Naive thymus-derived CD8-positive, alpha-beta T cell (primary cell): ENCODE data around the gene KCNS1. TPM values are rescaled to one million over a fixed set of nuclear protein-coding genes. Genes with fewer than 3 reads are reported as not detected.

Experiments
- ATAC-seq, 2 donors: fragments of 150-1000 bp; cut with Tn5 transposase in 1 of 2; sonication (Bioruptor Pico), chemical (Tn5 transposase) in 1 of 2; 1 replicate in 1 of 2; 2 replicates in 1 of 2; pipeline ENCODE4 v1.10.0; 2021; ENCODE audit warnings: mild to moderate bottlenecking in 2 of 2, moderate library complexity in 2 of 2
- POLR2A ChIA-PET: fragments of 350-600 bp; sonication (Branson Sonifier 250); formaldehyde crosslinking; loops from one replicate; lab custom pipeline; 2021; ENCODE audit warnings: antibody characterized with exemption; lab: Charles Lee
- DNase-seq, 10 donors: peaks; one replicate each; pipeline versions ENCODE4 v3.0.0 to v3.0.0-alpha.2; 2020 to 2022
- H3K27ac Mint-ChIP-seq, 10 donors: one replicate each; pipeline ENCODE4 v1.8.0; 2020 to 2022; ENCODE audit warnings: mild to moderate bottlenecking in 10 of 10, mixed read lengths in 10 of 10, moderate library complexity in 4 of 10, inconsistent platforms in 1 of 10
- H3K27me3 Mint-ChIP-seq, 5 donors: one replicate each; pipeline ENCODE4 v1.8.0; 2021 to 2022; ENCODE audit warnings: mixed read lengths in 5 of 5
- H3K36me3 Mint-ChIP-seq, 3 donors: one replicate each; pipeline ENCODE4 v1.8.0; 2020 to 2022; ENCODE audit warnings: mixed read lengths in 3 of 3, mild to moderate bottlenecking in 2 of 3, inconsistent platforms in 1 of 3
- H3K4me1 Mint-ChIP-seq, 4 donors: one replicate each; pipeline ENCODE4 v1.8.0; 2021 to 2022; ENCODE audit warnings: mixed read lengths in 4 of 4
- H3K4me3 Mint-ChIP-seq, 10 donors: one replicate each; pipeline ENCODE4 v1.8.0; 2020 to 2022; ENCODE audit warnings: mild to moderate bottlenecking in 10 of 10, mixed read lengths in 10 of 10, moderate library complexity in 6 of 10, inconsistent platforms in 1 of 10
- H3K9me3 Mint-ChIP-seq, 9 donors: one replicate each; pipeline ENCODE4 v1.8.0; 2020 to 2022; ENCODE audit warnings: mixed read lengths in 9 of 9, mild to moderate bottlenecking in 3 of 9, inconsistent platforms in 1 of 9, moderate library complexity in 1 of 9
- polyA plus RNA-seq, 3 donors: library from polyadenylated mRNA; unstranded; fragments of 300-500 nt; fragmentation: Illumina TruSeq; gene quantifications; one replicate each; pipeline ENCODE4 v1.2.3, GENCODE V29; 2021
- total RNA-seq, 8 experiments: library from RNA in 2 of 8; stranded (reverse) in 2 of 8; gene quantifications; one replicate each; pipeline ENCODE4 v1.2.3 and lab custom pipeline; 2021 to 2026

The KCNS1 gene
- total and polyA plus RNA-seq, 5 experiments from 2014 or later: not detected

GRCh38 chr20:45103072-45103471 lies 2.1 kb upstream of the KCNS1 start:
- Mint-ChIP-seq H3K36me3 (no peaks in the 10 kb centered on the region), H3K9me3 (no peaks in the 10 kb centered on the region), H3K4me1 (peaks cover 4 to 16% (median 10%) of the 10 kb centered on the region in 4 donors), H3K4me3 (no peak overlapping the region), H3K27ac (no peak overlapping the region), H3K27me3 (peaks cover 30 to 54% (median 36%) of the 10 kb centered on the region in 5 donors)
- ATAC-seq (no peak), DNase-seq (no peak)
- POLR2A ChIA-PET: no interaction called here

- Mint-ChIP-seq H3K27me3 (peaks cover 35 to 67% (median 43%) of the 10 kb centered on the region in 5 donors), H3K9me3 (no peaks in the 10 kb centered on the region), H3K27ac (no peak overlapping the region), H3K4me3 (peak overlapping the region in 5 of 10 donors; percentile 24 to 59 (median 30)), H3K4me1 (peaks cover 11 to 22% (median 18%) of the 10 kb centered on the region in 4 donors), H3K36me3 (no peaks in the 10 kb centered on the region)
- ATAC-seq (no peak), DNase-seq (no peak)
- POLR2A ChIA-PET: no interaction called here
Measured at GRCh38 chr20:45101333-45101850, 465 bp upstream of the KCNS1 start.

- Mint-ChIP-seq H3K27ac (no peak overlapping the region), H3K4me1 (peaks cover 12 to 28% (median 24%) of the 10 kb centered on the region in 4 donors), H3K9me3 (no peaks in the 10 kb centered on the region), H3K27me3 (peaks cover 32 to 49% (median 41%) of the 10 kb centered on the region in 5 donors), H3K4me3 (peak overlapping the region in 7 of 10 donors; percentile 15 to 75 (median 59)), H3K36me3 (no peaks in the 10 kb centered on the region)
- DNase-seq (peak in 3 of 10 donors; percentile 14 to 33 (median 28)), ATAC-seq (peak; percentile 28 to 35)
- POLR2A ChIA-PET: no interaction called here
Measured at GRCh38 chr20:45098103-45098773, 2.7 kb downstream of the KCNS1 start.

- POLR2A ChIA-PET: no interaction called here
- peaks cover 30 to 44% (median 39%) of the 10 kb centered on the region in 5 donors for H3K27me3 Mint-ChIP-seq
- no peaks in the 10 kb centered on the region for H3K36me3 Mint-ChIP-seq
- H3K27ac Mint-ChIP-seq: peak overlapping the region in 1 of 10 donors; percentile 53
- no peaks in the 10 kb centered on the region for H3K9me3 Mint-ChIP-seq
- DNase-seq (peak in 6 of 10 donors; percentile 19 to 46 (median 34)), ATAC-seq (peak; percentile 56 to 71)
- peaks cover 12 to 28% (median 24%) of the 10 kb centered on the region in 4 donors for H3K4me1 Mint-ChIP-seq
- H3K4me3 Mint-ChIP-seq: peak overlapping the region; percentile 42 to 83 (median 68)
Measured at GRCh38 chr20:45097485-45098102, 3.3 kb downstream of the KCNS1 start.

- Mint-ChIP-seq H3K4me1 (peaks cover 12 to 28% (median 24%) of the 10 kb centered on the region in 4 donors), H3K4me3 (peak overlapping the region in 1 of 10 donors; percentile 45), H3K9me3 (no peaks in the 10 kb centered on the region), H3K27ac (peak overlapping the region in 1 of 10 donors; percentile 42), H3K27me3 (peaks cover 28 to 43% (median 39%) of the 10 kb centered on the region in 5 donors), H3K36me3 (no peaks in the 10 kb centered on the region)
- no peak for DNase-seq
- POLR2A ChIA-PET: interaction anchor here (1.5 kb wide), 1 partner anchor 9 kb away, joined by 4 read pairs; no protein-coding TSS in a partner anchor
- ATAC-seq: no peak
Measured at GRCh38 chr20:45096781-45097180, 4.1 kb downstream of the KCNS1 start.

- Mint-ChIP-seq H3K4me1 (peaks cover 10 to 25% (median 20%) of the 10 kb centered on the region in 4 donors), H3K4me3 (no peak overlapping the region), H3K36me3 (peaks cover 0 to 4% (median 0%) of the 10 kb centered on the region in 3 donors), H3K9me3 (no peaks in the 10 kb centered on the region), H3K27me3 (peaks cover 25 to 37% (median 32%) of the 10 kb centered on the region in 5 donors), H3K27ac (no peak overlapping the region)
- ATAC-seq (peak; percentile 59 to 60), DNase-seq (peak in 9 of 10 donors; percentile 26 to 77 (median 55))
- POLR2A ChIA-PET: interaction anchor here (0.6 to 1.5 kb wide), 3 partner anchors 10 to 239 kb away, joined by 4 to 7 read pairs (median 4); no protein-coding TSS in a partner anchor
Measured at GRCh38 chr20:45095805-45096238, 5.1 kb downstream of the KCNS1 start.

GRCh38 chr20:45094864-45095574 lies 5.9 kb downstream of the KCNS1 start:
- Mint-ChIP-seq H3K4me1 (peaks cover 10 to 20% (median 16%) of the 10 kb centered on the region in 4 donors), H3K36me3 (peaks cover 0 to 7% (median 0%) of the 10 kb centered on the region in 3 donors), H3K9me3 (no peaks in the 10 kb centered on the region), H3K4me3 (no peak overlapping the region), H3K27ac (no peak overlapping the region), H3K27me3 (peaks cover 19 to 29% (median 26%) of the 10 kb centered on the region in 5 donors)
- ATAC-seq (no peak), DNase-seq (no peak)
- POLR2A ChIA-PET: interaction anchor here (1.2 kb wide), 1 partner anchor 51 kb away, joined by 7 read pairs; no protein-coding TSS in a partner anchor

- Mint-ChIP-seq H3K4me3 (no peak overlapping the region), H3K9me3 (no peaks in the 10 kb centered on the region), H3K27me3 (peaks cover 11 to 22% (median 18%) of the 10 kb centered on the region in 5 donors), H3K36me3 (peaks cover 0 to 11% (median 0%) of the 10 kb centered on the region in 3 donors), H3K27ac (peak overlapping the region in 2 of 10 donors; percentile 51 to 53), H3K4me1 (peaks cover 10 to 20% (median 15%) of the 10 kb centered on the region in 4 donors)
- POLR2A ChIA-PET: no interaction called here
- DNase-seq (no peak), ATAC-seq (no peak)
Measured at GRCh38 chr20:45094201-45094600, 6.7 kb downstream of the KCNS1 start.

- Mint-ChIP-seq H3K27ac (no peak overlapping the region), H3K9me3 (no peaks in the 10 kb centered on the region), H3K27me3 (peaks cover 5 to 15% (median 11%) of the 10 kb centered on the region in 5 donors), H3K4me1 (peaks cover 8 to 15% (median 13%) of the 10 kb centered on the region in 4 donors), H3K4me3 (no peak overlapping the region), H3K36me3 (peaks cover 0 to 19% (median 0%) of the 10 kb centered on the region in 3 donors)
- POLR2A ChIA-PET: interaction anchor here (0.5 kb wide), 1 partner anchor 695 kb away, joined by 3 read pairs; no protein-coding TSS in a partner anchor
- DNase-seq (no peak), ATAC-seq (no peak)
Measured at GRCh38 chr20:45092898-45093297, 8.0 kb downstream of the KCNS1 start.

GRCh38 chr20:45091366-45091765 lies 9.6 kb downstream of the KCNS1 start:
- ATAC-seq (no peak), DNase-seq (no peak)
- peaks cover 0 to 3% (median 0%) of the 10 kb centered on the region in 5 donors for H3K27me3 Mint-ChIP-seq
- no peaks in the 10 kb centered on the region for H3K9me3 Mint-ChIP-seq
- peaks cover 3 to 33% (median 4%) of the 10 kb centered on the region in 3 donors for H3K36me3 Mint-ChIP-seq
- H3K27ac Mint-ChIP-seq: peak overlapping the region in 5 of 10 donors; percentile 7 to 57 (median 21)
- H3K4me1 Mint-ChIP-seq: peaks cover 5 to 20% (median 9%) of the 10 kb centered on the region in 4 donors
- no peak overlapping the region for H3K4me3 Mint-ChIP-seq
- POLR2A ChIA-PET: interaction anchor here (0.5 kb wide), 1 partner anchor 70 kb away, joined by 4 read pairs; no protein-coding TSS in a partner anchor

- POLR2A ChIA-PET: interaction anchor here (1.1 kb wide), 1 partner anchor 9 kb away, joined by 3 read pairs; no protein-coding TSS in a partner anchor
- H3K4me3 Mint-ChIP-seq: no peak overlapping the region
- H3K27ac Mint-ChIP-seq: peak overlapping the region in 1 of 10 donors; percentile 7
- H3K9me3 Mint-ChIP-seq: no peaks in the 10 kb centered on the region
- peaks cover 4 to 18% (median 8%) of the 10 kb centered on the region in 4 donors for H3K4me1 Mint-ChIP-seq
- no peak for DNase-seq
- H3K27me3 Mint-ChIP-seq: no peaks in the 10 kb centered on the region
- no peak for ATAC-seq
- peaks cover 5 to 42% (median 9%) of the 10 kb centered on the region in 3 donors for H3K36me3 Mint-ChIP-seq
Measured at GRCh38 chr20:45090481-45090880, 10.4 kb downstream of the KCNS1 start.

GRCh38 chr20:45088247-45088646 lies 12.7 kb downstream of the KCNS1 start:
- ATAC-seq: no peak
- Mint-ChIP-seq H3K27me3 (no peaks in the 10 kb centered on the region), H3K36me3 (peaks cover 8 to 48% (median 16%) of the 10 kb centered on the region in 3 donors), H3K4me3 (no peak overlapping the region), H3K9me3 (peaks cover 0 to 6% (median 0%) of the 10 kb centered on the region in 9 donors), H3K4me1 (peaks cover 5 to 22% (median 17%) of the 10 kb centered on the region in 4 donors), H3K27ac (peak overlapping the region in 2 of 10 donors; percentile 2 to 13)
- DNase-seq: no peak
- POLR2A ChIA-PET: no interaction called here
